ENCODE measurements around the gene PRB2. TPM values are rescaled to one million over a fixed set of nuclear protein-coding genes. Genes with fewer than 3 reads are reported as not detected.
"Not testable (repeated sequence)": the region's sequence is repeated elsewhere in the genome, so short reads cannot be mapped to it uniquely, and the experiment has no call there.

The PRB2 gene
- polyA plus RNA-seq, 1 donor from 2014 or later: not detected

- TF ChIP-seq POLR2AphosphoS5 (IDR thresholded peaks at IDR 0.05): no peak
- TF ChIP-seq EZH2 (IDR thresholded peaks at IDR 0.05; ENCODE audit: borderline replicate concordance, insufficient read depth, low read length, poor library complexity, severe bottlenecking): no peak
- TF ChIP-seq EP300 (conservative IDR thresholded peaks at IDR 0.05; ENCODE audit: poor library complexity, severe bottlenecking): no peak
- TF ChIP-seq RAD21 (conservative IDR thresholded peaks at IDR 0.05): no peak
- TF ChIP-seq REST (IDR thresholded peaks at IDR 0.05; ENCODE audit: borderline replicate concordance): no peak
- no peak for TF ChIP-seq CTCF (IDR thresholded peaks at IDR 0.05; ENCODE audit: poor library complexity, severe bottlenecking)
- no peak for TF ChIP-seq MXI1 (conservative IDR thresholded peaks at IDR 0.05; ENCODE audit: poor library complexity, severe bottlenecking)
- no peak for TF ChIP-seq TAF1 (IDR thresholded peaks at IDR 0.05; ENCODE audit: low read depth)
- no peak for TF ChIP-seq SMC3 (conservative IDR thresholded peaks at IDR 0.05; ENCODE audit: poor library complexity)
- no peaks in the 10 kb centered on the region for H4K20me1 ChIP-seq (ENCODE audit: insufficient read depth)
- no peaks in the 10 kb centered on the region for H3K36me3 ChIP-seq (ENCODE audit: insufficient read depth, low read length)
- no peaks in the 10 kb centered on the region for H3K9me2 ChIP-seq (ENCODE audit: insufficient read depth, low read length)
- no peak overlapping the region for H3K4me3 ChIP-seq (ENCODE audit: low read length)
- no peaks in the 10 kb centered on the region for H3K27me3 ChIP-seq (ENCODE audit: insufficient read depth, low read depth, low read length)
- no peaks in the 10 kb centered on the region for H3K9me3 ChIP-seq (ENCODE audit: low read length)
- no peak overlapping the region for H3K27ac ChIP-seq (ENCODE audit: low read length)
- no peaks in the 10 kb centered on the region for H3F3A ChIP-seq (ENCODE audit: insufficient read depth, low read length, poor library complexity, severe bottlenecking)
- H3K79me2 ChIP-seq (replicated peaks; ENCODE audit: insufficient read depth, low read length): no peaks in the 10 kb centered on the region
- H3K9ac ChIP-seq (ENCODE audit: low read length): no peak overlapping the region
- no peak overlapping the region for H2AFZ ChIP-seq (ENCODE audit: low read depth, low read length)
- no peak overlapping the region for H3K4me2 ChIP-seq (ENCODE audit: low read length)
Observed at GRCh38 chr12:11412731-11413130, 17.4 kb upstream of the PRB2 start.

- H3K79me2 ChIP-seq (replicated peaks; ENCODE audit: insufficient read depth, low read length): no peaks in the 10 kb centered on the region
- no peaks in the 10 kb centered on the region for H4K20me1 ChIP-seq (ENCODE audit: insufficient read depth)
- no peak overlapping the region for H3K4me3 ChIP-seq (ENCODE audit: low read length)
- no peak overlapping the region for H3K27ac ChIP-seq (ENCODE audit: low read length)
- no peak overlapping the region for H3K4me2 ChIP-seq (ENCODE audit: low read length)
- H3K9me2 ChIP-seq (ENCODE audit: insufficient read depth, low read length): no peaks in the 10 kb centered on the region
- no peaks in the 10 kb centered on the region for H3K9me3 ChIP-seq (ENCODE audit: low read length)
- no peak overlapping the region for H2AFZ ChIP-seq (ENCODE audit: low read depth, low read length)
- H3K9ac ChIP-seq (ENCODE audit: low read length): no peak overlapping the region
- no peaks in the 10 kb centered on the region for H3K36me3 ChIP-seq (ENCODE audit: insufficient read depth, low read length)
- no peaks in the 10 kb centered on the region for H3K27me3 ChIP-seq (ENCODE audit: insufficient read depth, low read depth, low read length)
- TF ChIP-seq EZH2 (IDR thresholded peaks at IDR 0.05; ENCODE audit: borderline replicate concordance, insufficient read depth, low read length, poor library complexity, severe bottlenecking): no peak
- H3F3A ChIP-seq (ENCODE audit: insufficient read depth, low read length, poor library complexity, severe bottlenecking): no peaks in the 10 kb centered on the region
Observed at GRCh38 chr12:11408096-11408495, 12.7 kb upstream of the PRB2 start.

- TF ChIP-seq SMC3 (conservative IDR thresholded peaks at IDR 0.05; ENCODE audit: poor library complexity): no peak
- TF ChIP-seq RAD21 (conservative IDR thresholded peaks at IDR 0.05): no peak
- TF ChIP-seq EZH2 (IDR thresholded peaks at IDR 0.05; ENCODE audit: borderline replicate concordance, insufficient read depth, low read length, poor library complexity, severe bottlenecking): no peak
- no peak for TF ChIP-seq TAF1 (IDR thresholded peaks at IDR 0.05; ENCODE audit: low read depth)
- Histone ChIP-seq H3K79me2 (replicated peaks; ENCODE audit: insufficient read depth, low read length) (no peaks in the 10 kb centered on the region), H3F3A (ENCODE audit: insufficient read depth, low read length, poor library complexity, severe bottlenecking) (no peaks in the 10 kb centered on the region), H4K20me1 (ENCODE audit: insufficient read depth) (no peaks in the 10 kb centered on the region), H3K9me2 (ENCODE audit: insufficient read depth, low read length) (no peaks in the 10 kb centered on the region), H3K27me3 (ENCODE audit: insufficient read depth, low read depth, low read length) (no peaks in the 10 kb centered on the region), H3K4me3 (ENCODE audit: low read length) (no peak overlapping the region), H3K9me3 (ENCODE audit: low read length) (no peaks in the 10 kb centered on the region), H3K27ac (ENCODE audit: low read length) (no peak overlapping the region), H3K4me2 (ENCODE audit: low read length) (no peak overlapping the region), H3K9ac (ENCODE audit: low read length) (no peak overlapping the region), H3K36me3 (ENCODE audit: insufficient read depth, low read length) (no peaks in the 10 kb centered on the region), H2AFZ (ENCODE audit: low read depth, low read length) (no peak overlapping the region)
Observed at GRCh38 chr12:11397366-11397765, 2.0 kb upstream of the PRB2 start.

- not testable (repeated sequence) for H3K9ac ChIP-seq (ENCODE audit: low read length); H4K20me1 ChIP-seq (ENCODE audit: insufficient read depth); H3K9me3 ChIP-seq (ENCODE audit: low read length)
Observed at GRCh38 chr12:11391456-11391855, 3.9 kb downstream of the PRB2 start.

GRCh38 chr12:11377420-11377819 is 17.9 kb downstream of the PRB2 start:
- not testable (repeated sequence) for H3K9ac ChIP-seq (ENCODE audit: low read length); H3K79me2 ChIP-seq (replicated peaks; ENCODE audit: insufficient read depth, low read length); H2AFZ ChIP-seq (ENCODE audit: low read depth, low read length); H4K20me1 ChIP-seq (ENCODE audit: insufficient read depth); H3K9me3 ChIP-seq (ENCODE audit: low read length); H3K4me2 ChIP-seq (ENCODE audit: low read length); H3K27ac ChIP-seq (ENCODE audit: low read length); H3K36me3 ChIP-seq (ENCODE audit: insufficient read depth, low read length); H3K27me3 ChIP-seq (ENCODE audit: insufficient read depth, low read depth, low read length); H3K4me3 ChIP-seq (ENCODE audit: low read length); H3K9me2 ChIP-seq (ENCODE audit: insufficient read depth, low read length); H3F3A ChIP-seq (ENCODE audit: insufficient read depth, low read length, poor library complexity, severe bottlenecking)

More at GRCh38 chr12:11391456-11391855, 3.9 kb downstream of the PRB2 start:
- H3K27me3 ChIP-seq (ENCODE audit: insufficient read depth, low read depth, low read length); H3F3A ChIP-seq (ENCODE audit: insufficient read depth, low read length, poor library complexity, severe bottlenecking); H3K27ac ChIP-seq (ENCODE audit: low read length); H3K4me2 ChIP-seq (ENCODE audit: low read length); H3K9me2 ChIP-seq (ENCODE audit: insufficient read depth, low read length); H3K4me3 ChIP-seq (ENCODE audit: low read length); H3K36me3 ChIP-seq (ENCODE audit: insufficient read depth, low read length); H3K79me2 ChIP-seq (replicated peaks; ENCODE audit: insufficient read depth, low read length); H2AFZ ChIP-seq (ENCODE audit: low read depth, low read length): not testable (repeated sequence)
